ENCODE results near the gene WDR7. TPM values are rescaled to one million over a fixed set of nuclear protein-coding genes. Genes with fewer than 3 reads are reported as not detected.

WDR7 gene
- total RNA-seq, 2 experiments from 2014 or later: 16.0 to 19.0 TPM

- peak; percentile 99 for ATAC-seq
- ChIA-PET CTCF (interaction anchor here (1.2 kb wide), 1 partner anchor 18 kb away, joined by 4 read pairs; no protein-coding TSS in a partner anchor), POLR2A (no interaction called here)
- no peak for TF ChIP-seq CTCF (IDR thresholded peaks at IDR 0.05)
- no peaks in the 10 kb centered on the region for H3K27me3 Mint-ChIP-seq
- peaks cover 20% of the 10 kb centered on the region for H3K4me1 Mint-ChIP-seq (ENCODE audit: low read depth)
- no peak overlapping the region for H3K4me3 Mint-ChIP-seq
- peak; percentile 70 for DNase-seq
- peaks cover 52% of the 10 kb centered on the region for H3K36me3 Mint-ChIP-seq (ENCODE audit: low read depth)
- intact Hi-C loops (cut with micrococcal nuclease): no loop called here
- H3K27ac Mint-ChIP-seq: peak overlapping the region; percentile 38
- peaks cover 6% of the 10 kb centered on the region for H3K9me3 Mint-ChIP-seq
These were observed 76.2 kb downstream of the WDR7 start for GRCh38 chr18:56727399-56727798.

- ChIA-PET POLR2A (interaction anchor here (1.6 kb wide), 1 partner anchor 11 kb away, joined by 3 read pairs; no protein-coding TSS in a partner anchor), CTCF (interaction anchor here (1.2 kb wide), 1 partner anchor 20 kb away, joined by 4 read pairs; no protein-coding TSS in a partner anchor)
- Mint-ChIP-seq H3K36me3 (ENCODE audit: low read depth) (peaks cover 43% of the 10 kb centered on the region), H3K27ac (no peak overlapping the region), H3K4me1 (ENCODE audit: low read depth) (peaks cover 20% of the 10 kb centered on the region), H3K9me3 (peaks cover 6% of the 10 kb centered on the region), H3K27me3 (no peaks in the 10 kb centered on the region), H3K4me3 (no peak overlapping the region)
- intact Hi-C loops (cut with micrococcal nuclease): no loop called here
- ATAC-seq (no peak), DNase-seq (no peak)
- TF ChIP-seq CTCF (IDR thresholded peaks at IDR 0.05): no peak
These were observed 77.6 kb downstream of the WDR7 start for GRCh38 chr18:56728741-56729140.

- ChIA-PET CTCF (no interaction called here), POLR2A (no interaction called here)
- H3K27me3 Mint-ChIP-seq: no peaks in the 10 kb centered on the region
- H3K27ac Mint-ChIP-seq: no peak overlapping the region
- no peak overlapping the region for H3K4me3 Mint-ChIP-seq
- ATAC-seq (no peak), DNase-seq (no peak)
- peaks cover 9% of the 10 kb centered on the region for H3K4me1 Mint-ChIP-seq (ENCODE audit: low read depth)
- TF ChIP-seq CTCF (IDR thresholded peaks at IDR 0.05): no peak
- no peaks in the 10 kb centered on the region for H3K9me3 Mint-ChIP-seq
- H3K36me3 Mint-ChIP-seq (ENCODE audit: low read depth): peaks cover 17% of the 10 kb centered on the region
- intact Hi-C loops (cut with micrococcal nuclease): no loop called here
These were observed 87.0 kb downstream of the WDR7 start for GRCh38 chr18:56738184-56738583.

- POLR2A ChIA-PET: no interaction called here
- no peak for TF ChIP-seq CTCF (IDR thresholded peaks at IDR 0.05)
- H3K27me3 Mint-ChIP-seq: no peaks in the 10 kb centered on the region
- ATAC-seq (no peak), DNase-seq (no peak)
- no peak overlapping the region for H3K27ac Mint-ChIP-seq
- intact Hi-C loops (cut with micrococcal nuclease): loop anchor here (10.0 kb wide), 1 partner anchor 705 kb away; no protein-coding TSS in a partner anchor
- no peak overlapping the region for H3K4me3 Mint-ChIP-seq
- CTCF ChIA-PET: no interaction called here
- peaks cover 14% of the 10 kb centered on the region for H3K36me3 Mint-ChIP-seq (ENCODE audit: low read depth)
- no peaks in the 10 kb centered on the region for H3K9me3 Mint-ChIP-seq
- H3K4me1 Mint-ChIP-seq (ENCODE audit: low read depth): peaks cover 9% of the 10 kb centered on the region
These were observed 88.6 kb downstream of the WDR7 start for GRCh38 chr18:56739731-56740130.

- Mint-ChIP-seq H3K4me1 (ENCODE audit: low read depth) (peaks cover 9% of the 10 kb centered on the region), H3K27ac (no peak overlapping the region), H3K9me3 (no peaks in the 10 kb centered on the region), H3K4me3 (no peak overlapping the region), H3K36me3 (ENCODE audit: low read depth) (peaks cover 7% of the 10 kb centered on the region), H3K27me3 (no peaks in the 10 kb centered on the region)
- DNase-seq: no peak
- no peak for ATAC-seq
- CTCF ChIA-PET: interaction anchor here (0.6 kb wide), 1 partner anchor 33 kb away, joined by 3 read pairs; no protein-coding TSS in a partner anchor
- intact Hi-C loops (cut with micrococcal nuclease): loop anchor here (10.0 kb wide), 1 partner anchor 704 kb away; no protein-coding TSS in a partner anchor
- no peak for TF ChIP-seq CTCF (IDR thresholded peaks at IDR 0.05)
- POLR2A ChIA-PET: no interaction called here
These were observed 89.5 kb downstream of the WDR7 start for GRCh38 chr18:56740645-56741044.

All from activated CD8-positive, alpha-beta T cell treated with anti-CD3 and anti-CD28 coated beads for 36 hours (primary cell).